HepG2 (cell line): ENCODE measurements around the gene PPDPF. TPM values are rescaled to one million over a fixed set of nuclear protein-coding genes. Genes with fewer than 3 reads are reported as not detected.

Source experiments
- polyA plus RNA-seq, 8 experiments: library from polyadenylated mRNA; depleted of rRNA in 3 of 8; stranded (reverse) in 7 of 8; unstranded in 1 of 8; fragments of >200 nt; fragmentation: Illumina TruSeq in 4 of 8; extraction: Trizol in 4 of 8; gene quantifications; 2 replicates each; pipeline versions ENCODE4 v1.2.1 to v1.2.3, GENCODE V29; 2011 to 2016; ENCODE audit warnings: low read depth in 4 of 8, missing spikeins in 1 of 8, mixed read lengths in 1 of 8; ENCODE audit not compliant: insufficient read depth in 1 of 8
- total RNA-seq, 5 experiments: library from RNA; depleted of rRNA; stranded (reverse); fragments of >200 nt; fragmentation: Illumina TruSeq; extraction: Trizol; gene quantifications; 2 replicates each; pipeline ENCODE4 v1.2.3, GENCODE V29; 2016; ENCODE audit warnings: low read depth in 1 of 5

Gene PPDPF
- total and polyA plus RNA-seq, 2 of the 13 experiments (the other 11 are each of a cell fraction or from before 2014, with no cell fraction given): 1.8 to 7.0 TPM

Other genes starting within 250 kb of the PPDPF start
- 51.4 and 132 TPM in 2 replicates for gene ARFGAP1, start 248.0 kb upstream of the PPDPF start, total RNA-seq (2016; rRNA removed; fragmentation: Illumina TruSeq; extraction: Trizol)
- gene ARFGAP1, start 248.0 kb upstream of the PPDPF start, polyA plus RNA-seq (2011; rRNA removed): 132 and 173 TPM in 2 replicates
- gene COL20A1, start 227.6 kb upstream of the PPDPF start, total RNA-seq (2016; rRNA removed; fragmentation: Illumina TruSeq; extraction: Trizol): not detected in 2 replicates
- gene COL20A1, start 227.6 kb upstream of the PPDPF start, polyA plus RNA-seq (2011; rRNA removed): 0.03 TPM in 1 of 2 replicates, not detected in the other
- gene CHRNA4, start 159.4 kb upstream of the PPDPF start, total RNA-seq (2016; rRNA removed; fragmentation: Illumina TruSeq; extraction: Trizol): not detected in 2 replicates
- gene CHRNA4, start 159.4 kb upstream of the PPDPF start, polyA plus RNA-seq (2011; rRNA removed): not detected in 2 replicates
- not detected in 2 replicates for gene KCNQ2, start 48.1 kb upstream of the PPDPF start, total RNA-seq (2016; rRNA removed; fragmentation: Illumina TruSeq; extraction: Trizol)
- not detected in 2 replicates for gene KCNQ2, start 48.1 kb upstream of the PPDPF start, polyA plus RNA-seq (2011; rRNA removed)
- 0.36 and 0.44 TPM in 2 replicates for gene EEF1A2, start 21.7 kb upstream of the PPDPF start, total RNA-seq (2016; rRNA removed; fragmentation: Illumina TruSeq; extraction: Trizol)
- 0.87 and 1.8 TPM in 2 replicates for gene EEF1A2, start 21.7 kb upstream of the PPDPF start, polyA plus RNA-seq (2011; rRNA removed)
- gene PTK6, start 16.6 kb downstream of the PPDPF start, total RNA-seq (2016; rRNA removed; fragmentation: Illumina TruSeq; extraction: Trizol): not detected in 2 replicates
- gene PTK6, start 16.6 kb downstream of the PPDPF start, polyA plus RNA-seq (2011; rRNA removed): 0.07 and 0.08 TPM in 2 replicates
- gene SRMS, start 27.0 kb downstream of the PPDPF start, total RNA-seq (2016; rRNA removed; fragmentation: Illumina TruSeq; extraction: Trizol): not detected in 2 replicates
- gene SRMS, start 27.0 kb downstream of the PPDPF start, polyA plus RNA-seq (2011; rRNA removed): 0.09 TPM in 1 of 2 replicates, not detected in the other
- not detected in 2 replicates for gene FNDC11, start 33.4 kb downstream of the PPDPF start, total RNA-seq (2016; rRNA removed; fragmentation: Illumina TruSeq; extraction: Trizol)
- 0.07 and 0.13 TPM in 2 replicates for gene FNDC11, start 33.4 kb downstream of the PPDPF start, polyA plus RNA-seq (2011; rRNA removed)
- gene HELZ2, start 53.5 kb downstream of the PPDPF start, total RNA-seq (2016; rRNA removed; fragmentation: Illumina TruSeq; extraction: Trizol): 8.4 and 10.1 TPM in 2 replicates
- 9.6 and 16.1 TPM in 2 replicates for gene HELZ2, start 53.5 kb downstream of the PPDPF start, polyA plus RNA-seq (2011; rRNA removed)
- 11.6 and 12.4 TPM in 2 replicates for gene GMEB2, start 106.3 kb downstream of the PPDPF start, total RNA-seq (2016; rRNA removed; fragmentation: Illumina TruSeq; extraction: Trizol)
- 10.6 and 11.5 TPM in 2 replicates for gene GMEB2, start 106.3 kb downstream of the PPDPF start, polyA plus RNA-seq (2011; rRNA removed)
- gene STMN3, start 132.7 kb downstream of the PPDPF start, total RNA-seq (2016; rRNA removed; fragmentation: Illumina TruSeq; extraction: Trizol): 28.1 and 48.3 TPM in 2 replicates
- 21.0 and 28.5 TPM in 2 replicates for gene STMN3, start 132.7 kb downstream of the PPDPF start, polyA plus RNA-seq (2011; rRNA removed)
- gene RTEL1, start 137.5 kb downstream of the PPDPF start, total RNA-seq (2016; rRNA removed; fragmentation: Illumina TruSeq; extraction: Trizol): 10.9 and 21.8 TPM in 2 replicates
- 29.5 and 36.4 TPM in 2 replicates for gene RTEL1, start 137.5 kb downstream of the PPDPF start, polyA plus RNA-seq (2011; rRNA removed)
- gene TNFRSF6B, start 175.9 kb downstream of the PPDPF start, total RNA-seq (2016; rRNA removed; fragmentation: Illumina TruSeq; extraction: Trizol): not detected in 2 replicates
- gene TNFRSF6B, start 175.9 kb downstream of the PPDPF start, polyA plus RNA-seq (2011; rRNA removed): 0.24 and 0.86 TPM in 2 replicates
- 33.7 and 51.1 TPM in 2 replicates for gene ARFRP1, start 187.2 kb downstream of the PPDPF start, total RNA-seq (2016; rRNA removed; fragmentation: Illumina TruSeq; extraction: Trizol)
- 32.0 and 42.8 TPM in 2 replicates for gene ARFRP1, start 187.2 kb downstream of the PPDPF start, polyA plus RNA-seq (2011; rRNA removed)
- 40.2 and 41.9 TPM in 2 replicates for gene ZGPAT, start 187.3 kb downstream of the PPDPF start, total RNA-seq (2016; rRNA removed; fragmentation: Illumina TruSeq; extraction: Trizol)
- 23.0 and 32.8 TPM in 2 replicates for gene ZGPAT, start 187.3 kb downstream of the PPDPF start, polyA plus RNA-seq (2011; rRNA removed)
- 51.5 and 61.5 TPM in 2 replicates for gene LIME1, start 215.9 kb downstream of the PPDPF start, total RNA-seq (2016; rRNA removed; fragmentation: Illumina TruSeq; extraction: Trizol)
- 13.0 and 23.5 TPM in 2 replicates for gene LIME1, start 215.9 kb downstream of the PPDPF start, polyA plus RNA-seq (2011; rRNA removed)
- gene SLC2A4RG, start 219.0 kb downstream of the PPDPF start, total RNA-seq (2016; rRNA removed; fragmentation: Illumina TruSeq; extraction: Trizol): 47.4 and 91.4 TPM in 2 replicates
- 95.9 and 105 TPM in 2 replicates for gene SLC2A4RG, start 219.0 kb downstream of the PPDPF start, polyA plus RNA-seq (2011; rRNA removed)